HG02588 (cell line): ENCODE measurements around the gene WFDC9.
"Not testable (repeated sequence)": the region's sequence is repeated elsewhere in the genome, so short reads cannot be mapped to it uniquely, and the experiment has no call there.

ENCODE experiments used
- ATAC-seq: cut with Tn5 transposase; IDR thresholded peaks from one replicate; pipeline ENCODE4 v1.9.1; 2021; ENCODE audit warnings: mild to moderate bottlenecking, moderate library complexity; ENCODE audit not compliant: unreplicated experiment

WFDC9 gene

DNA sequence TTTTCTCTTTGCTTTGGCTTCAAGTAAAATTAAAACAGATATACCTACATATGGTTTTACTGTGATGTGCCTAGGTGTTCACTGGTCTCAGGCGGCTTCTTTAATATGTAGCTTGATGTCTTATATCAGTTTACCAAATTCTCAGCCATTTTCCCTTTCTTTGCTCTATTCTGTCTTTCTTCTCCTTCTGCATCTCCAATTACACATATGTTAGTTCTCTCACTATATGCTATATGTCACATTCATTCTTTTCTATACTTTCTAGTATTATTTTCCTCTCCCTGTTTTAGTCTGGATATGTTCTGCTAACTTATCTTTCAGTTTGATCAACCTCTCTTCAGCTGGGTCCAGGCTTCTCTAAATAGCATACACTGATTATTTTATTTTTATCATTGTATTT is 37.6 kb downstream of the WFDC9 start:
- no peak for ATAC-seq

GRCh38 chr20:45592574-45593189 is 38.4 kb downstream of the WFDC9 start:
- no peak for ATAC-seq

DNA sequence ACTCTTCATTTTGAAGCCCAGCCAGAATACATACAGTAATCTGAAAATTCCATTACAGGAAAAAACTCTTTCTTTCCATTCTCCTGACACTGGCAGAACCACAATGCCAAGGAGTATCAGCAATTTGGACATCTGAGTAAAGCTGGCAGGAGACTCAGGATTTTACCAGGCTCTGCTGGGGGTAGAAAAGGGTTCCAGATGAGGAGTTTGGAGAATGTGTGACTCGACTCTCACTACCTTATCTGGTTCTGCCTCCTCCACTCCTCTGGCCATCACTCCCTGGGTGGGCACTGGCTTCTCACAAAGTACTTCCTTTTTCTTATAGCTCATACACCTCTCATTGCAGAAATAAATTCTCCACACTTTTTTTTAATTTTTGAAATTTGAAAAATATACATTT is 41.4 kb downstream of the WFDC9 start:
- ATAC-seq, result no peak

GRCh38 chr20:45588800-45589199 is 42.3 kb downstream of the WFDC9 start:
- ATAC-seq, result no peak

DNA sequence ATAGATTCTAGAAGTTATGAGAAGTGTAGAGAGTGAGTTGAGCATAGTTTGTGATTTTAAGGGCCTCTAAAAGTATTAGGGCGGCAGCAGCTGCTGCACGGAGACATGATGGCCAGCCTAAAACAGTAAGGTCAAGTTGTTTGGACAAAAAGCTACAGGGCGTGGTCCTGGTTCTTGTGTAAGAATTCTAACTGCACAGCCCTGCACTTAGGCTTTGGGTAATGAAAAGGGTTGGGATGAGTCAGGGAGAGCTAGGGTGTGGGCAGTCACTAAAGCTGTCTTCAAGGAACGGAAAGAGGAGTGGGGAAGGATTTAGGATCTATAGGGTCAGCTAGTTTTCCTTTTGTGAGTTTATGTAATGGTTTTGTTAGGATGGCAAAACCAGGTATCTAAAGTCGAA is 45.1 kb downstream of the WFDC9 start:
- ATAC-seq, result not testable (repeated sequence)

DNA sequence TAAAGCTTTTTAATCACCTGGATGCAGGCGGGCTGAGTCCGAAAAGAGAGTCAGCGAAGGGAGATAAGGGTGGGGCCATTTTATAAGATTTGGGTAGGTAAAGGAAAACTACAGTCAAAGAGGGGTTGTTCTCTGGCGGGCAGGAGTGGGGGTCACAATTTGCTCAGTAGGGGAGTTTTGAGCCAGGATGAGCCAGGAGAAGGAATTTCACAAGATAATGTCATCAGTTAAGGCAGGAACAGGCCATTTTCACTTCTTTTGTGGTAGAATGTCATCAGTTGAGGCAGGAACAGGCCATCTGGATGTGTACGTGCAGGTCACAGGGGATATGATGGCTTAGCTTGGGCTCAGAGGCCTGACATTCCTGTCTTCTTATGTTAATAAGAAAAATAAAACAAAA is 46.8 kb downstream of the WFDC9 start:
- not testable (repeated sequence) for ATAC-seq

GRCh38 chr20:45583502-45583901 is 47.6 kb downstream of the WFDC9 start:
- ATAC-seq, result no peak

- no peak for ATAC-seq
Measured at GRCh38 chr20:45581702-45582101, 49.4 kb downstream of the WFDC9 start.

GRCh38 chr20:45579184-45579583 is 51.9 kb downstream of the WFDC9 start, which contains the start of gene WFDC8:
TSS of gene WFDC8 (minus strand) at chr20:45579284. CDS start at chr20:45579247, 37 bp downstream.
- ATAC-seq, result no peak

DNA sequence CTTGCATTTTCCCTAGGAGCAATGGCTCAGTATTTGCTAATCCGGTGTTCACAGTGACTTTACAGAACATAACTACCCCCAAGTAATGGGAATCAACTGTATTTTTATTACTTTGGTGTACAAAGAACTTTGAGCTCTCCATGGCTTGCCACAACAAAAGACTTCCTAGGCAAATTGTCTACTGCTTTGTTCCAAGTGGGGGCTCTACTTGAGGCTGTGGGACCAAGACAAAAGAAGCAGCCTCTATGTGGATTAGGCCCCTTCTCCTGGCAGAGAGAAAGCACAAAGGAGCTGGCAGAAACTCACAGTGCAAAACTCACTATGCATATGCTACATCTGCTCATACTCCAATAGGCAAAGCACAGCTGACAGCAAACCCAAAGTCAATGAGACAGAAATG is 52.9 kb downstream of the WFDC9 start:
- ATAC-seq, result no peak

DNA sequence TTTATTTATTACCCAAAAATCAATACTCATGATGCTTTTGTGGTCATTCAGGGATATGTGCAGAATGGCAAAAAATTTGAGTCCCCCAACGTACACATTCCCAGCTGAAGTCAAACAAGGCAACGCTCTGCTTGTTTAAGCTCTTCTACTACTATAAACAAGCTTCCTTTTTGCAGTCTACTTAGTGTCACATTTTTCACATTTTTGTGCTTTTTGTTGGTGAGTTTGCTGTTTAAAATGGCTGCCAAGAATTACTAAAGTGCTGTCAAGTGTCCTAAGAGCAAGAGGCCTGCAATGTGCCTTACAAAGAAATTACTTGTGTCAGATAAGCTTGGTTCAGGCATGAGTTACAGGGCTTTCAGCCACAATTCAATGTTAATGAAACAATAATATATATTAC is 54.1 kb downstream of the WFDC9 start:
- ATAC-seq, result no peak

DNA sequence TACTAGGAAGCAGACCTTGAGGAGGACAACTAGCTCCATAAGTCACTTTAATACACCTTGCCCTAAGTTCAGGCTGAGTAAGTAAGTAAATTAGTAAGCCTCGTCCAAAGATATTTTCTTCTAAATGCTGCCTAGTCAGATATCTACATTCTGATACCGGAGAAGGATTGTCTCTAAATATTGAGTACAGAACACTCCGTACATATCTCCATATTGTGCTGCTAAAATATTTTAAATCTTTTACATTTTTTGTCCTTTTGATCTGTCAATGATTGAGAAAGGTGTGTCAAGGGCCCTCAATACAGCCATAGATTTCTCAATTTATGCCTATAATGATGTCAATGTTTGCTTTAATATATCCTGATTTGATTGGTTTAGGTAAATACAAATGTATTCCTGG is 55.2 kb downstream of the WFDC9 start:
- ATAC-seq, result no peak

DNA sequence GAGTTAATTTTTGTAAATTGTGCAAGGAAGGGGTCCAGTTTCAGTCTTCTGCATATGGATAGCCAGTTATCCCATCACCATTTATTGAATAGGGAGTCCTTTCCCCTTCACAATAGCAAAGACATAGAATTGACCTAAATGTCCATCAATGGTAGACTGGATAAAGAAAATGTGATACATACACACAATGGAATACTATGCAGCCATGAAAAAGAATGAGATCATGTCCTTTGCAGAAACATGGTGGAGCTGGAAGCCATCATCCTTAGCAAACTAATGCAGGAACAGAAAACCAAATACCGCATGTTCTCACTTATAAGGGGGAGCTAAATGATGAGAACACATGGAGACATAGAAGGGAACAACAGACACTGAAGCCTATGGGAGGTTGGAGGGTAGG is 61.4 kb downstream of the WFDC9 start:
- ATAC-seq, result not testable (repeated sequence)

GRCh38 chr20:45564760-45565276 is 66.3 kb downstream of the WFDC9 start:
- ATAC-seq, result no peak
